ENCODE results near the gene GSTA4. TPM values are rescaled to one million over a fixed set of nuclear protein-coding genes. Genes with fewer than 3 reads are reported as not detected.
"Not testable (repeated sequence)": the region's sequence is repeated elsewhere in the genome, so short reads cannot be mapped to it uniquely, and the experiment has no call there.

The GSTA4 gene
- total RNA-seq, 8 experiments from 2014 or later, result 62.5 to 152 (median 108) TPM

DNA sequence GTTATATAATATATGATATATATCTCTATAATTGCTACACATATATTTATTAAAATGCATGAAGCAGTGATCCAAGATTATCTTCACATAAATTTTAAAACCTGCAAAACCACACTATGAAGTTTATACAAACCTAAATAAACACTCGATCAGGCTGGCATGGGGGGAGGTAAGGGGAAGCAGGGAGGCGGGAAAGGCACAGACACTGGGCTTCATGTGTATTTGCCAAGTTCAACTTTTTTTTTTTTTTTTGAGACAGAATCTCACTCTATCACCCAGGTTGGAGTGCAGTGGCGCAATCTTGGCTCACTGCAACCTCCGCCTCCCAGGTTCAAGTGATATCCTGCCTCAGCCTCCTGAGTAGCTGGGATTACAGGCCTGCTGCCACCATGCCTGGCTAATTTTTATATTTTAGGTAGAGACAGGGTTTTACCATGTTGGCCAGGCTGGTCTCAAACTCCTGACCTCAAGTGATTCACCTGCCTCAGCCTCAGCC, 13.2 kb upstream of the GSTA4 start:
- H3K4me3 ChIP-seq; ATAC-seq (replicated peaks in 6 of 8); H3K27ac ChIP-seq; in situ Hi-C loops (cut with MboI; ENCODE audit: low pct_unique_long_range_greater_than_20kb in 2 of 9, low sequenced_read_pairs in 9 of 9, unreplicated experiment in 9 of 9); H3K4me1 ChIP-seq (replicated peaks in 1 of 2): not testable (repeated sequence)
- 94 to 100% (median 100%) methylated on average over 1 to 4 of the region's 4 CpGs; no CpG with 5 or more reads in 6 of the 10 experiments for WGBS, 10 experiments

DNA sequence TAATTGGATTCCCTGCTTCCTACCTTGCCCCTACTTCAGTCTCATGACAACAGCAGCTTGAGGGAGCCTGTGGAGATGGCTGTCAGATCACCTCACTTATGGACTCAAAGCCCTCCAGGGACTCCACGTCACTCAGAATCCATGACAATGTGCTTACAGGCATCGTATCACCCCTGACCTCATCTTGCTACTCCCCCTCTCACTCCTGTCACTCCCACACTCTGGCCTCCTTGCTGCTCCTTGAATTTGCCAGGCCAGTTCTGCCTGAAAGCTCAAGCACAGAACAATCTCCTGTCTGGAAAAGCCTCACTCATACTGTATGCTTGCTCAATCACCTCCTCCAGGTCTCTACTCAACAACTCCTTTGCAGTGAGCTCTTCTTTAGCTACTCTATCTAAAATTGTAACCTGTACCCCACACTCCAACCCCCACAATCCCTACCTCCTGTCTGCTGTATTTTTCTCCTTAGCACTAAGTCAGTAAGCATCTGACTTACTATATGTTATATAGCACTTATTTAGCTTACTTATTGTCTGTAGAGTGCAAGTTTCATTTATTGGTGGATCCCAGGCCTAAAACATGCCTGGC, 10.7 kb upstream of the GSTA4 start:
- no peak for ATAC-seq (replicated peaks in 6 of 8)
- Histone ChIP-seq H3K4me1 (replicated peaks in 1 of 2) (no peaks in the 10 kb centered on the region), H3K4me3 (no peak overlapping the region), H3K27ac (no peak overlapping the region)
- in situ Hi-C loops (cut with MboI; ENCODE audit: low pct_unique_long_range_greater_than_20kb in 2 of 9, low sequenced_read_pairs in 9 of 9, unreplicated experiment in 9 of 9), result no loop called here
- 50 to 100% (median 100%) methylated on average over 1 to 2 of the region's 2 CpGs; no CpG with 5 or more reads in 6 of the 10 experiments for WGBS, 10 experiments

DNA sequence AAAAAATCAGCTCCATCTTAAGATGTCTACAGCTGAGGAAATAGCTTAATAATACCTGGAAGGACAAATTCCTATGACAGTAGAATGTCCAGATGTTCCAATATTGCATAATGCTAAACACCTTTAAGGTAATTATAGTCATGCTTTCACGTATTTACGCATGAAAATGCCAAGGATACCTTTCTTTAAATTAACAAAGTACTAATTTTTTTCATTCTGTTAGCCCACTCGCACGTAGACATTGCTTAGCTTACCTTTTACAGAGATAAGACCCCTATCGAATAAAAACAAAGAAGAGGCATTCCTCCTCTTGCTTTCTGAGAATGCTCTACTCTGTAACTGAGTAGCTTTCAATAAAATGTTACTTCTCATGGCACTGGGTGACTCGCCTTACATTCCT, 4.4 kb upstream of the GSTA4 start:
- Histone ChIP-seq H3K4me3 (no peak overlapping the region), H3K27ac (no peak overlapping the region), H3K4me1 (replicated peaks in 1 of 2) (no peaks in the 10 kb centered on the region)
- ATAC-seq (replicated peaks in 6 of 8), result no peak
- in situ Hi-C loops (cut with MboI; ENCODE audit: low pct_unique_long_range_greater_than_20kb in 2 of 9, low sequenced_read_pairs in 9 of 9, unreplicated experiment in 9 of 9), result loop anchor here in 1 of 9 experiments (25.0 kb wide), 1 partner anchor 412 kb away; the partner anchor contains the start of gene TRAM2
- WGBS, 10 experiments, result 65 to 100% (median 86%) methylated on average over 2 to 6 of the region's 6 CpGs; no CpG with 5 or more reads in 1 of the 10 experiments

DNA sequence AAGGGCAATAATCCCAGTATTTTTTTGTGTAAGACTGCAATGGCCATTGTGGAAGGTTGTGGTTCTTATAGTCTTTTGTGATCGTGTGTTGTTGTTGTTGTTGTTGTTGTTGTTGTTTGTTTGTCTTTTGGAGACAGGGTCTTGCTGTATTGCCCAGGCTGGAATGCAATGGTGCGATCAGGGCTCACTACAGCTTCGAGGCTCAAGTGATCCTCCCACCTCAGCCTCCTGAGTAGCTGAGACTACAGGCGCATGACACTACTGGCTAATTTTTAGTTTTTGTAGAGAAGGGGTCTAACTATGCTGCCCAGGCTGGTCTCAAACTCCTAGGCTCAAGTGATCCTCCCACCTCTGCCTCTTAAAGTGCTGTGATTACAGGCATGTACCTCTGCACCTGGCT, 3.5 kb upstream of the GSTA4 start:
- no peak overlapping the region for H3K27ac ChIP-seq
- ATAC-seq (replicated peaks in 6 of 8), result no peak
- in situ Hi-C loops (cut with MboI; ENCODE audit: low pct_unique_long_range_greater_than_20kb in 2 of 9, low sequenced_read_pairs in 9 of 9, unreplicated experiment in 9 of 9), result loop anchor here in 1 of 9 experiments (25.0 kb wide), 1 partner anchor 411 kb away; the partner anchor contains the start of gene TRAM2
- 67 to 100% (median 85%) methylated on average over 1 to 4 of the region's 4 CpGs; no CpG with 5 or more reads in 2 of the 10 experiments for WGBS, 10 experiments
- H3K4me1 ChIP-seq (replicated peaks in 1 of 2), result no peaks in the 10 kb centered on the region
- no peak overlapping the region for H3K4me3 ChIP-seq

DNA sequence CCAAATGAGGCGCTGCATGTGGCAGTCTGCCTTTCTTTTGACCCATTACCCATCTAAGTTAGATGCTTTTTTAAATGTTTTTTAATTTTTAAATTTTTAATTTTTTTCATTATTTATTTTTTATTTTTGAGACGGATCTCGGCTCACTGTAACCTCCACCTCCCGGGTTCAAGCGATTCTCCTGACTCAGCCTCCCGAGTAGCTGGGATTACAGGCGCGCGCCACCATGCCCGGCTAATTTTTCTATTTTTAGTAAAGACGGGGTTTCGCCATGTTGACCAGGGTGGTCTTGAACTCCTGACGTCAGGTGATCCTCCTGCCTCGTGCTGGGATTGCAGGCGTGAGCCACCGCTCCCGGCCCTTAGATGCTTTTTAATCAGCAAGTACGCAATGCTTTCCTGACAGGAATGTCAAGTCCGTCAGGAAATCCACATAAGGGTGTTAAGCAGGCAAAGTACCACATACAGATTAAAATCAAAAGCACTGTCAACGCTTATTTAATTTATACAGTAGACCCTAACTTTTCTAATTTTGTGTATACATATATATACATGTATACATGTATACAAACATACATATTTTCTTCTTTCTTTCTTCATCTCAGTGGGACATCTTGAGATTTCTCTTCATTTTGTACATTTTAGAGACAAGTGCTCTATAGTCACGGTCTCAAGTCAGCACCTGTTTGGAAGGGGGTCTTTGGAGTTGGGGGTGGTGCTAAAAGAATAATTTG, 995 bp upstream of the GSTA4 start:
- Histone ChIP-seq H3K27ac (no peak overlapping the region), H3K4me1 (replicated peaks in 1 of 2) (peaks cover 0 to 6% of the 10 kb centered on the region in 2 donors), H3K4me3 (peak overlapping the region; percentile 22 to 80 (median 65))
- in situ Hi-C loops (cut with MboI; ENCODE audit: low pct_unique_long_range_greater_than_20kb in 2 of 9, low sequenced_read_pairs in 9 of 9, unreplicated experiment in 9 of 9), result loop anchor here in 1 of 9 experiments (25.0 kb wide), 1 partner anchor 409 kb away; the partner anchor contains the start of gene TRAM2
- WGBS, 10 experiments, result 1 to 67% (median 36%) methylated on average over 5 to 21 of the region's 21 CpGs
- no peak for ATAC-seq (replicated peaks in 6 of 8)

DNA sequence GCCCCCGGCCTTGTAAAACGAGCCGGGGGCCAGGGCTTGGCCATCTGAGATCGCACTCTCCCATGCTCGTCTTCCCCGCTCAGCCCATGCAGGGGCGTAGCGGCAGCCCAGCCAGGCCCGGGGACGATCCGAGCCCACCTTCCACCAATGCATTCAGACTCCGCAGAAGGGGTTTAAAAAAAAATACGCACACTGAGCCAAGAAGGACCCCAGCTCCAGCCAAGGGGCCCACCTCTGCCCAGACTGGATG, 320 bp downstream of the GSTA4 start:
- Histone ChIP-seq H3K4me1 (replicated peaks in 1 of 2) (peaks cover 0 to 6% of the 10 kb centered on the region in 2 donors), H3K4me3 (peak overlapping the region; percentile 56 to 80 (median 65)), H3K27ac (peak overlapping the region; percentile 99)
- ATAC-seq (replicated peaks in 6 of 8), result peak; percentile 3 to 53 (median 49)
- WGBS, 10 experiments, result 0 to 3% (median 0%) methylated on average over 1 to 9 of the region's 13 CpGs; no CpG with 5 or more reads in 4 of the 10 experiments
- in situ Hi-C loops (cut with MboI; ENCODE audit: low pct_unique_long_range_greater_than_20kb in 2 of 9, low sequenced_read_pairs in 9 of 9, unreplicated experiment in 9 of 9), result loop anchor here in 1 of 9 experiments (25.0 kb wide), 1 partner anchor 407 kb away; the partner anchor contains the start of gene TRAM2

DNA sequence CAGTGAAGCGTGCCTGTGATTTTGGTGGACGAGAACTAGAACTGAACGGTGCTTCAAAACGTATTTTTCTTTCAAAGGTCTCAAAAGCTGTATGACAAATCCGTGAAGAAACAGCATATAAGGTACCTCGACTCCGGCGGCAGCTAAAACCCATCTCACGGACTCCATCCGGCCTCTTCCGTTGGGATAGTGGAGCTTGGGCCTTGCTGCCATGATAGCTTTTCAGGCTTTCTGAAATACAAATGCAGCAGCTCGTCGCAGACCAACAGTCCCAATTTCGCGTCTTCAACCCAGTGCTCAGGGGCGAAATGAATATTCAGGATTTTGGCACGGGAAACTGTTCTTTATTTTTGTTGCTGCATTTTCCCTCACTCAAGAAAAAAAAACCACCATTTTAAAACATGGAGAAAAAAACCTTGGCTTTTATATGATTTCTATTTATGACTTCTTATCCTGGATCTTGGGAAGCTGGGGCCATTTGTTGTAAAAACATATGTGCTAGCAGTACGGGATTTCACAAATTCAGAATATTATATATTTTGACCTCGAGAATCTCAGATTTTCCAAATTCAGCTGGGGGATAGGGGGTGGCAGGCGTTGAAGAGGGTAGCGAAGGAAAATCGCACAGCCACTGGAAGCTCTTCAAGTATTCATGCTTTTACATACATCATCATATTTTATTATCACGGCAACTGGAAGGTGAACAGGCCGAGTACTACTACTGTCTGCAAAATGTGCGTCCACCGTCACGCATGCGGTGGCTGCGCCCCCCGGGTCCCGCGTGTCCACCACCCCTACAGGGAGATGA, 849 bp downstream of the GSTA4 start:
- no peak for ATAC-seq (replicated peaks in 6 of 8)
- H3K4me1 ChIP-seq (replicated peaks in 1 of 2), result peaks cover 0 to 6% of the 10 kb centered on the region in 2 donors
- 0 to 8% (median 2%) methylated on average over 4 to 30 of the region's 32 CpGs for WGBS, 10 experiments
- in situ Hi-C loops (cut with MboI; ENCODE audit: low pct_unique_long_range_greater_than_20kb in 2 of 9, low sequenced_read_pairs in 9 of 9, unreplicated experiment in 9 of 9), result loop anchor here in 1 of 9 experiments (25.0 kb wide), 1 partner anchor 407 kb away; the partner anchor contains the start of gene TRAM2
- H3K4me3 ChIP-seq, result peak overlapping the region; percentile 56 to 80 (median 65)
- H3K27ac ChIP-seq, result peak overlapping the region; percentile 99

DNA sequence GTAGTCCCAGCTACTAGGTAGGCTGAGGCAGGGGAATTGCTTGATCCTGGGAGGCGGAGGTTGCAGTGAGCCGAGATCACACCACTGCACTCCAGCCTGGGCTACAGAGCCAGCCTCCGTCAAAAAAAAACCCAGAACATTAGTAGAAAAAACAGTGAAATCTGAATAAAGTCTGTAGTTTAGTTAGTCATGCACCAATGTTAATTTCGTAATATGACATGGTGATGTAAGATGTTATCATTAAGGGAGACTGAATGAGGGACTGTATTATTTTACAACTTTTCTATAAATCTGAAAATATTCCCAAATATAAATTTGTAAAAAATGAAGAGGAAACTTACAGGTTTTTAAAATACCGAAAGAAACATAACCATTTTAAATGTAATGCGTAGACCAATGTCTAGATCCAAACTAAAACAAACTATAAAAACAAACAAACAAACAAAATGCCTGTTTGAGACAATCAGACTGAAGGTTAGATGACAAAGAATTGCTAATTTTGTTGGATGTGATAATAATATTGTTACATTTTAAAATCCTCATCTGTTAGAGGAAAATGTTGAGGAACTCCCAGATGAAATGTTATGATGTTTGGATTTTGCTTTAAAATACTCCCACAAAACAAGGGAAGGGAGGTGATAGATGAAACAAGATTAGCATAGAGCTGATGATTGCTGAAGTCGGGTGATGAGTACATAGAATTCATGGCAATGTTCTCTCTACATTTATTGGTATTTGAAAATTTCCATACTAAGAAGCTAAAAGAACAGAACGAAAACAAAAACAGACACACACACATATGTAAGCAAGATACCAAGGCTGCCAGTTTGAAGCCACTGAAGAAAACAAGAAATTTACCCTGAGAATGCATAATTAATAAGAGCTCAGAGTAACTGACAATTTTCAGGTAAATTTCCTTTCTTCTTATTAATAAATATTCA, 1.8 kb downstream of the GSTA4 start:
- peak in 2 of 8 experiments; percentile 3 for ATAC-seq (replicated peaks in 6 of 8)
- in situ Hi-C loops (cut with MboI; ENCODE audit: low pct_unique_long_range_greater_than_20kb in 2 of 9, low sequenced_read_pairs in 9 of 9, unreplicated experiment in 9 of 9), result loop anchor here in 1 of 9 experiments (25.0 kb wide), 1 partner anchor 406 kb away; the partner anchor contains the start of gene TRAM2
- H3K27ac ChIP-seq, result peak overlapping the region; percentile 99
- 13 to 75% (median 44%) methylated on average over 5 to 8 of the region's 8 CpGs for WGBS, 10 experiments
- H3K4me1 ChIP-seq (replicated peaks in 1 of 2), result peaks cover 0 to 6% of the 10 kb centered on the region in 2 donors
- peak overlapping the region; percentile 56 to 80 (median 65) for H3K4me3 ChIP-seq

DNA sequence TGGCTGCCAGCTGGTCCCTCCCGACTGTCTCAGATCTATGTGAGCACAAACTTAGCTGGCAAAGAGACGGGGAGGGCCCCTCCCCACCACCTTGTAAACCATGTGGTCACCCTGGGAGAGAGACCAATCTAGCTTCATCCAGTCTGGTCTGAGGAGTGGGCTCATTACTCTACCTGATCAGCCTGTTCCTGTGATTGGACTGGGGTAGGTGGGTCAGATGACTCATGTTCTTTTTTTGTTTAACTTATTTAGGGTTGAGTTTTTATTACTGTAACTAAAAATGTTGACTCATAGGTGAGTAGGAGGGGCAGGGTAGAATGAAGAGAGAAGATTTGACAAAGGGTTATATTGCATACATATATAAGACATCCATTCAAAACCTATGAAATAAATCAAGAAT, 4.7 kb downstream of the GSTA4 start:
- in situ Hi-C loops (cut with MboI; ENCODE audit: low pct_unique_long_range_greater_than_20kb in 2 of 9, low sequenced_read_pairs in 9 of 9, unreplicated experiment in 9 of 9), result loop anchor here in 1 of 9 experiments (25.0 kb wide), 1 partner anchor 403 kb away; the partner anchor contains the start of gene TRAM2
- Histone ChIP-seq H3K27ac (no peak overlapping the region), H3K4me3 (no peak overlapping the region), H3K4me1 (replicated peaks in 1 of 2) (peaks cover 0 to 6% of the 10 kb centered on the region in 2 donors)
- ATAC-seq (replicated peaks in 6 of 8), result peak in 2 of 8 experiments; percentile 1 to 5
- WGBS, 10 experiments, result 67% methylated on average over 1 of the region's 2 CpGs; no CpG with 5 or more reads in 9 of the 10 experiments

DNA sequence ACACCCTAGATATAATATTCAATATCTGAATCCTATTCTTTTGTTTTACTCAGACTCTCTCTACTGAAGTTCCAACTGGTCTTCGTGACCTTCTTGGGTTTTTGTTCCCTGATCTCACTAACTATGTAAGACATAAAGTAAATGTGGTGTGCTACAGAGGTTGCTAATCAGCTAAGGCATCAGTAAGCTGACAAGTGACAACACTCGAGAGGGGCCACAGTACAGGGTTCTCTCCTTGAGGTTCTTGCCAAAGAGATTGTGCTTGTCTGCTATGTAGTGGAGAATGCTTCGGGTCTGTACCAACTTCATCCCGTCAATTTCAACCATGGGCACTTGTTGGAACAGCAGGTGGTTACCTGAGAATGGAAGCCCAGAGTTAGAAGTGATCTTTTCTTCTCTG, 9.9 kb downstream of the GSTA4 start:
- no peak for ATAC-seq (replicated peaks in 6 of 8)
- no peak overlapping the region for H3K4me3 ChIP-seq
- no peak overlapping the region for H3K27ac ChIP-seq
- 80 to 100% (median 93%) methylated on average over 1 to 4 of the region's 4 CpGs for WGBS, 10 experiments
- H3K4me1 ChIP-seq (replicated peaks in 1 of 2), result no peaks in the 10 kb centered on the region
- in situ Hi-C loops (cut with MboI; ENCODE audit: low pct_unique_long_range_greater_than_20kb in 2 of 9, low sequenced_read_pairs in 9 of 9, unreplicated experiment in 9 of 9), result loop anchor here in 1 of 9 experiments (25.0 kb wide), 1 partner anchor 398 kb away; the partner anchor contains the start of gene TRAM2

DNA sequence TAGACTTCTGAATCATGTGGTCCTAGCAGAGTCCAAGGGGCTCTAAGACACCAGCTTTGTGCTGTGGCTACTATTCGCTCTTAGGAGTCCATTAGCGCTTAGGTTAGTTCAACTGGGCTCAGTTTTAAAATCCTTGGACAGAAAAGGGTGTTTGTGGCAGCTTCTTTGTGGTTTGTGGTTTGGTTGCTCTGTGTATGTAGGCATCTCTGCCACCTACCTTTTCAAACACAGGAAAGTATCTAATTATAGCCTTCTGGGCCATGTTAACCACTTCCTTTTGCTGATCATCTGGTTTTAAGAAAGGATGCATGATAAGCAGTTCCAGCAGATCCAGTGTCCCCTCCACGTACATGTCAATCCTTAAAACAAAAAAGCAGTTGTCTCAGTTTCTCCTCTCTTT, 10.8 kb downstream of the GSTA4 start:
- H3K27ac ChIP-seq, result no peak overlapping the region
- in situ Hi-C loops (cut with MboI; ENCODE audit: low pct_unique_long_range_greater_than_20kb in 2 of 9, low sequenced_read_pairs in 9 of 9, unreplicated experiment in 9 of 9), result loop anchor here in 1 of 9 experiments (25.0 kb wide), 1 partner anchor 397 kb away; the partner anchor contains the start of gene TRAM2
- 70 to 100% (median 100%) methylated on average over 1 to 3 of the region's 3 CpGs for WGBS, 10 experiments
- ATAC-seq (replicated peaks in 6 of 8), result no peak
- no peaks in the 10 kb centered on the region for H3K4me1 ChIP-seq (replicated peaks in 1 of 2)
- no peak overlapping the region for H3K4me3 ChIP-seq

All from motor neuron (in vitro differentiated cells).